ENCODE data around the gene LUC7L. TPM values are rescaled to one million over a fixed set of nuclear protein-coding genes. Genes with fewer than 3 reads are reported as not detected.

LUC7L gene
- polyA plus RNA-seq, 1 of the 3 experiments (the other 2 are of a cell fraction) = 97.7 TPM

DNA sequence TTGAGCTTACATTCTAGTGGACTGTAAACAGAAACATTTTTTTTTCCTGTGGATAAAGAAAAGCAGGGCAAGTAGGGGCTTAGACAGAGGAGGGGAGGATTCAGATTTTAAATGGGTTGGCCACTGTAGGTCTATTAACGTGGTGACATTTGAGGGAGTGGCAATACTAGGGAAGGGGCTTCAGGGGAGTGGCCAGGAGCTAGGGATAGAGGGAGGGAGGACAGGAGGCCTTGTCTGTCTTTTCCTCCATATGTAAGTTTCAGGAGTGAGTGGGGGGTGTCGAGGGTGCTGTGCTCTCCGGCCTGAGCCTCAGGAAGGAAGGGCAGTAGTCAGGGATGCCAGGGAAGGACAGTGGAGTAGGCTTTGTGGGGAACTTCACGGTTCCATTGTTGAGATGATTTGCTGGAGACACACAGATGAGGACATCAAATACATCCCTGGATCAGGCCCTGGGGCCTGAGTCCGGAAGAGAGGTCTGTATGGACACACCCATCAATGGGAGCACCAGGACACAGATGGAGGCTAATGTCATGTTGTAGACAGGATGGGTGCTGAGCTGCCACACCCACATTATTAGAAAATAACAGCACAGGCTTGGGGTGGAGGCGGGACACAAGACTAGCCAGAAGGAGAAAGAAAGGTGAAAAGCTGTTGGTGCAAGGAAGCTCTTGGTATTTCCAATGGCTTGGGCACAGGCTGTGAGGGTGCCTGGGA, 70.0 kb downstream of the LUC7L start:
- ChIA-PET CTCF (interaction anchor here (1.0 to 1.1 kb wide), 2 partner anchors 23 to 93 kb away, joined by 3 to 4 read pairs; no protein-coding TSS in a partner anchor), POLR2A (no interaction called here)
- no peaks in the 10 kb centered on the region for H3K9me3 ChIP-seq
- WGBS (ENCODE audit: low lambda C conversion rate) = 40% methylated on average over 6 of the region's 6 CpGs
- DNase-seq = no peak
- no peak overlapping the region for H3K9ac ChIP-seq
- H3F3A ChIP-seq (replicated peaks; ENCODE audit: insufficient read depth) = no peaks in the 10 kb centered on the region
- H3K4me3 ChIP-seq (ENCODE audit: low read depth in 2 of 2, low read length in 1 of 2) = no peak overlapping the region
- H3K4me1 ChIP-seq (ENCODE audit: control insufficient read depth in 1 of 2, insufficient read depth in 2 of 2, low read depth in 1 of 2, low read length in 1 of 2) = peaks cover 0 to 7% of the 10 kb centered on the region in 2 experiments; a peak in 1 of 4 replicates
- H3K27me3 ChIP-seq (ENCODE audit: insufficient read depth) = no peaks in the 10 kb centered on the region; the same call in 1 of the 2 replicates
- H2AFZ ChIP-seq (ENCODE audit: low read depth) = no peak overlapping the region
- H3K9me2 ChIP-seq = no peaks in the 10 kb centered on the region
- no peak overlapping the region for H3K27ac ChIP-seq (ENCODE audit: low read depth in 2 of 2, low read length in 1 of 2)
- TF ChIP-seq YY1 (IDR thresholded peaks at IDR 0.05; ENCODE audit: low read depth) (no peak), RCOR1 (IDR thresholded peaks at IDR 0.05; ENCODE audit: low read length) (no peak), ELF1 (IDR thresholded peaks at IDR 0.05) (no peak), MEF2A (IDR thresholded peaks at IDR 0.05; ENCODE audit: borderline replicate concordance, low read depth) (no peak), GATA2 (CRISPR knock-in tag; IDR thresholded peaks at IDR 0.05) (no peak), MAX (IDR thresholded peaks at IDR 0.05; ENCODE audit: low read depth) (no peak), RFX5 (IDR thresholded peaks at IDR 0.05; ENCODE audit: low read length) (no peak), SIN3A (IDR thresholded peaks at IDR 0.05; ENCODE audit: borderline replicate concordance, low read depth, low read length) (no peak), TCF12 (IDR thresholded peaks at IDR 0.05) (no peak), CHD2 (IDR thresholded peaks at IDR 0.05; ENCODE audit: low read length, partially characterized antibody) (no peak), EZH2phosphoT487 (IDR thresholded peaks at IDR 0.05; ENCODE audit: borderline replicate concordance, low read depth) (no peak), SMC3 (IDR thresholded peaks at IDR 0.05; ENCODE audit: low read depth, low read length) (no peak), RXRA (IDR thresholded peaks at IDR 0.05; ENCODE audit: borderline replicate concordance, low read depth) (no peak), USF1 (IDR thresholded peaks at IDR 0.05; ENCODE audit: borderline replicate concordance, low read depth) (no peak), RAD21 (IDR thresholded peaks at IDR 0.05; ENCODE audit: low read length) (no peak), NRF1 (IDR thresholded peaks at IDR 0.05; ENCODE audit: low read depth, low read length) (no peak), FOXM1 (IDR thresholded peaks at IDR 0.05; ENCODE audit: low read depth) (no peak), FOXJ3 (CRISPR knock-in tag; IDR thresholded peaks at IDR 0.05) (no peak), IRF3 (IDR thresholded peaks at IDR 0.05; ENCODE audit: low read depth, low read length) (no peak)
- H4K20me1 ChIP-seq (ENCODE audit: insufficient read depth) = no peaks in the 10 kb centered on the region
- no peaks in the 10 kb centered on the region for H3K79me2 ChIP-seq (ENCODE audit: insufficient read depth)
- H3K4me2 ChIP-seq = no peak overlapping the region
- H3K36me3 ChIP-seq (replicated peaks in 1 of 2; ENCODE audit: control insufficient read depth in 1 of 2, insufficient read depth in 2 of 2, low read length in 1 of 2) = no peaks in the 10 kb centered on the region
